Stimulated activated naive CD4-positive, alpha-beta T cell treated with Interleukin-2 at 50 U/mL for 16 hours (primary cell): ENCODE results near the gene GAL3ST2.
"Not testable (repeated sequence)": the region's sequence is repeated elsewhere in the genome, so short reads cannot be mapped to it uniquely, and the experiment has no call there.

Experiments
- DNase-seq: peaks from one replicate; lab custom pipeline; 2025; lab: John Stamatoyannopoulos, UW

The GAL3ST2 gene

DNA sequence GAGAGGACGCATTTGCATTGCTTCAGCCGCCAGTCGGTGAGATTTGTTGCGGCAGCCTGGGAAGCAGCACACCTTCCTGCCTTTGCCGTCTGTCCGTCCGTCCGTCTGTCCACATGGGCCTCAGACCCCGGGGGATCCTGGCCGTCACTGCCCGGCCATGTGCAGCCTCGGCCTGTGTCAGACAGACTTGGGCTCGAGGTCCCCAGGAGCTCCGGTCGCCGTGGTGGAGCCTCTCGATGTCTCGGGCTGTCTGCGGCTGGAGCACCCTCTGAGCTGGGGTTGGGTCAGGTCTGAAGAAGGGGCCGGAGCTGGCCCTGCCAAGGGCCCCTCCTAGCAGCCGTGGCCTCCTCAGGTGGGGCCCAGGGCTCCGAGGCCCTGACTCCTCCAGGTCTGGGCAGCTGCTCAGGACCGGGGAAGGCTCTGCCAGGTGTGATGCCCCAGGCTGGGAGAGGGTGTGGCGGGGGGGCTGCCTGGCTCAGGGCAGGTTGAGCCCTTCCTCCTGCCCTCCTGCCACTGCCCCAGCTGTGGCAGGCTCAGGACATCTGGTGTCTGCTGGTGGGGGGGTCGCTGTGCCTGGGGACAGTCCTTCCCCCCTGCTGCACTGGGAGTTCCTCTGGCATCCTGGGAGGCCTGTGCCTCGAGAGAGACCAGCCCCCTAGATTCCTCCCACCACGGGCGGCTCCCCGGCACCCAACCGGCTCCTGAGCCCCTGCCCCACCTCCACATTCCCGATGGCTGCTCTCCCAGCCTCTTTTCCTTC lies 44.2 kb downstream of the GAL3ST2 start:
- no peak for DNase-seq

DNA sequence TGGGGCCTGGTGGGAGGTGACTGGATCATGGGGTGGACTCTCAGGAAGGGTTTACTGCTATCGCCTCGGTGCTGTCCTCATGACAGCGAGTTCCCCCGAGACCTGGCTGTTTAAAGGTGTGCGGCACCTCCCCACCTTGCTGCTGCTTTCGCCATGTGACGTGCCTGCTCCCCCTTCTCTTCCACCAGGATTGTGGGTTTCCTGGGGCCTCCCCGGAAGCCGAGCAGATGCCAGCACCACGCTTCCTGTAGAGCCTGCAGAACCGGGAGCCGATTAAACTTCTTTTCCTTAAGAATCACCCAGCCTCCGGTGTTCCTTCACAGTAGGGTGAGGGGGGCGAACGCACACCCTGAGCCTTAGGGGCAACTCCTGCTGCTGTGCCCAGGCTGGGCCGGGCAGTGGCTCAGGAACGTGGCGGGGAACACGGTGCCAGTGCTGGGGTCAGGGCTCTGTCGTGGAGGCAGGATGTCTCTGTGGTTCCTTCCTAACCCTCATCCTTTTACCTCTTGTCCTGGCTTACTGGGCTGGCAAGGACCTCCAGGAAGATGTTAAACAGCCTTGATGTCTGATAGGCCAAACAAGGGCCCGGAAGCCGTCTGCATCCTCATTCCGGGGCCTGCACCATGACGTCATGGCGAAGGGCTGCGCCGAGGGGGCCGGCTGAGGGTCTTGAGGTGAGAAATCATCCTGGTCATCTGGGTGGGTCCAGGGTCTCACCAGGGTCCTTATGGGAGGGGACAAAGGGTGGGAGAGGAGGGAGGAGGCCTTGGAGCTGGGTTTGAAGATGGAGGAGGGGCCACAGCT lies 45.0 kb downstream of the GAL3ST2 start:
- no peak for DNase-seq

DNA sequence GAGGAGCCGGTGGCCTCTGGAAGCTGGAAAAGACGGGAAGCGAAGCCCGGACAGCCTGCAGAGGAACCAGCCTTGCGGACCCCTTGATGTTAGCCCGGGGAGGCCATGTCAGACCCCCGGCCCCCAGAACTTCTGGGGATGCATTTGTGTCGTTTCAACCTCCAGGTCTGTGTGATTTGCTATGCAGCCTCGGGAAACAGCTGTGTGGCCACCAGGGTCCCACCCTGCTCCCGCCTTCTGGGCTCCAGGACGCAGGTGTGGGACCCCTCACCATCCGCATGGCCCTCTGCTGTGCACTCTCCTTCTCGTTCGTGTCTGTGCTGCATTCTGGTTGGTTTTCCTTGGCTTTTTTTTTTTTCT lies 45.6 kb downstream of the GAL3ST2 start:
- no peak for DNase-seq

DNA sequence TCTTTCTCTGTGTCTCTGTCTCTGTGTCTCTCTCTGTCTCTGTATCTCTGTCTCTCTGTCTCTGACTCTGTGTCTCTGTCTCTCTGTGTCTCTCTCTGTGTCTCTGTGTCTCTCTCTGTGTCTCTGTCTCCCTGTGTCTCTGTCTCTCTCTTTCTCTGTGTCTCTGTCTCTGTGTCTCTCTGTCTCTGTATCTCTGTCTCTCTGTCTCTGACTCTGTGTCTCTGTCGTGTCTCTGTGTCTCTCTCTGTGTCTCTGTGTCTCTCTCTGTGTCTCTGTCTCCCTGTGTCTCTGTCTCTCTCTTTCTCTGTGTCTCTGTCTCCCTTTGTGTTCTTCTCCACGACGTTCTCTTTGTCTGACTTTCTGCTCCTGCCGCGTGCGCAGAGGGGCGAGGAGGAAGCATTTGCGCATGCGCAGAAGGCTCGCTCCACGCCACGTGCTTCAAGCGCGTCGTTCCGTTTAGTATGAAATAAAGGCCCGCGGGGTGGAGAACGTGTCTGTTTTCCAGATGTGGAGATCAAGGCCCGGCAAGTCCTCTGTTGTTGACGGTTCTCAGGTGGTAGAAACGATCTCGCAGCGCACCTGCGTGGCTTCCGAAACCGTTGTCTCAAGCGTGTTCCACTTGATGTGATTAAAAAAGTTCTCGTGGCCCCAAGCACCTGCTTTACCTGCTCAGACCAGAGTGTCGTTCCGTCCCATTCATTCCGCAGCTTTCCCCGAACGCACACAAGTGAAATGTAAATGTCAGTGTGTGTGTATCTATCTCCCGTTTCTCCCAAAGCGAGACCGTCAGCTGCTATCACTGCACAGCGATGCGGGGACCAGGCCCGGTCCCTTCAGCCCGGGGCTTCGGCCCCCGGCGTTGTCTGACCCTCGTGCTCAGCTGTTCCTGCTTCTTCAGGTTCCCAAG lies 47.2 kb downstream of the GAL3ST2 start:
- DNase-seq, result not testable (repeated sequence)

DNA sequence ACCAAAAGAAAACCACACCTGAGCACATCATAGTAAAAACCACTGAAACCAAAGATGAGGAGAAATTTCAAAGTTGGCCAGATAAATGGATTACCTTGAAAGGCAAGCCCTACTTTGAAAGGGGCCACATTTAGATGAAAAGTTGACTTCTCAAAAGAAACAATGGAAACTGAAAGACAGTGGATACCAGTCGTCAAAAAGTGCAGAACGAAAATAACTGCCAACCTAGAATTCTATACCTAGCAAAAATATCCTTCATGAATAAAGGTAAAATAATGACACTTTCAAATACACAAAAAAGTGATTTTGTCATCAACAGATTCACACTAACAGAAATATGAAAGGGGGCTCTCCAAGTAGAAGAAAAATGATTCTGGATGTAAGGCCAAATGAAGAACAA lies 50.8 kb downstream of the GAL3ST2 start:
- no peak for DNase-seq

DNA sequence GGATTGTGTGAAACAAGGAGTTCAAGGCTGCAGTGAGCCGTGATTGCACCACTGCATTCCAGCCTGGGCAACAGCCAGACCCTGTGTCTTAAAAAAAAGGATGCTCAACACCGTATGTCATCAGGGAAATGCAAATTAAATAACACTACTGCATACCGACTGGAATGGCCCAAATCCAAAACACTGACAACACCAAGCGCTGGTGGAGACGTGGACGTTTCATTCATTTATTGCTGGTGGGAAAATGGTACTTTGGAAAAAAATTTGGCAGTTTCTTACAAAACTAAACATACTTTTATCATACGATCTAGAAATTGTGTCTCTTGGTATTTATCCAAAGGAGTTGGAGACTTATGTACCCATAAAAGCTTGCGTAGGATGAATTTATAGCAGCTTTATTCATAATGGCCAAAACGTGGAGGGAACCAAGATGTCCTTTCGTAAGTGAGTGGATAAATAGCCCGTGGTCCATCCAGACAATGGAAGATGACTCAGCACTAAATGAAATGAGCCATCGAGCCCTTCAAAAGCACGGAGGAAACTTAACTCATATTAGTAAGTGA lies 56.6 kb downstream of the GAL3ST2 start:
- no peak for DNase-seq

DNA sequence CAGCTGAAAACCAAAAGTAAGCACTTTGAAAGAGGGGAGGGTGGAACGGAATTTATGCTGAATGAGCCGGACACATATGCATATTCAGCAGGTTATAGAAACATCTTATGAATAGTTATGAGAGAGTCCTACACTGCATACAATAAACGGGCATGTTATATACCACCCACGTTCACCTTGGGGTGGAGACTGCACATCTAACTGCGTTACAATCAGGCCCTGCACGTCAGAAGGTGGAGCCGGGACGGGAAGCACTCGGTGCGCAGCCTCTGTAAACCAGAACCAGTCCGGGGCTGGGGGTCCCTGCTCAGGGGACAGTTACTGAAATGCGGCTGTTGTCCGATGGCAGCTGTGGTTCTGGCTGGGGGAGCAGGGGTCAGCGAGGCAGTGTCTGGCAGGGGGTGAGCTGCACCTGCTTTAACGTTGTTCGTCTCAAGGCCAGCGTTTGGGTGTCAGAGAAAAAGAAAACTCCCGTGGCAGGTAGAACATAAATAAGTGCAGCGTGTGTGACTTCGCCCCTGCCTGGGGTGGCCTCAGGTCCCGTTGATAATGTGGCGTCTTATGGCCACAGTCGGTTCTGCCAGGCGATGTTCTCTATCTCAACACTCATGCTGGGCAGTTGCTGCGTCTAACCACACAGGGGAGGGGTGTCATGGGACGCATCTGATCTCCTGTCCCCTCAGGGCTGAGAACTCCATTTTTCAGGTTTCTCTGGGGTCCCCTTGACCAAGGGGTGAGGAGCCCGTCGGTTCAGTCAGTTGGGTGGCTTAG lies 57.3 kb downstream of the GAL3ST2 start:
- DNase-seq, result not testable (repeated sequence)

DNA sequence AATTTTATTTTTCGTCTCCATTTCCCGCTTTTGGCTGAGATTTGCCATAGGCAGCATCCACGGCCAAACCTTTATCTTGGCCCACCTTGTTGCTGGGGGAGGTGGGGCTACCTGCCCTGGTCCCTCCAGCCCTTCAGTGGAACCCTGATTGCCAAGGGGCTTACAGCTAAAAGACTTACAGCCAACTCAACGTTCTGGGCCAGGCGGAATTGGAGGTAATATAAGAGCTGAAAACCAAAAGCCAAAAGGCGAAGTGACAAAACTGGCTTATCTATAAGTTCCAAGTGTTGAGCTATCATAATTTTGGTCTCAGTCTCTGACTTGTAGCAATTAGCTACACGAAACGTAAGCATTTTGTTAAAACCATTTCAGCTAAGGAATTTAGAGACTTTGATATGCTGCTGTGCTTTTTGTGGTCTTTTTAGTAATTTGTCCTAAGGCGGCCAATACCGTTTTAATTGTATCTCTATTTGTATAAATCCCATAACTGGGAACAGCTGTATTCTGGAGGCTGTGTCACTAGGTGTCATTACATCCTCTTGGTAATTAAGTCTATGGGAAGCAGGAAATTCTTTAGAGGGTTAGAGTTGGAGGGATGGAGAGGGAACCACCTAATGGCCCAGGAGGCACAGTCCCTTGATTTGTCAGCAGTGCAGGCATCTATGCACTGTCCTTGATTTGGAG lies 58.0 kb downstream of the GAL3ST2 start:
- DNase-seq, result no peak

DNA sequence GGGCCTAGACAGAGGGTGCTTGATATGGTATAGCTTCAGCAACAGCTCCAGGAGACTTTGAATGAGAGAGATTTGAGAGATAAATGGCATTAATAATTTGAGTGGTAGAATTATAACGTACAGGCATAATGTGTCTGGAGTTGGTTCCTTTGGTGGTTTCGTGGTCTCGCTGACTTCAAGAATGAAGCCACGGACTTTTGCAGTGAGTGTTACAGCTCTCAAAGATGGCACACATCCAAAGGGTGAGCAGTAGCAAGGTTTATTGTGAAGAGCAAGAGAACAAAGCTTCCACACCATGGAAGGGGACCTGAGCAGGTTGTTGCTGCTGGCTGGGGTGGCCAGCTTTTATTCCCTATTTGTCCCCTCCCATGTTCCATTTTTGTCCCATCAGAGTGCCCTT lies 59.0 kb downstream of the GAL3ST2 start:
- no peak for DNase-seq

DNA sequence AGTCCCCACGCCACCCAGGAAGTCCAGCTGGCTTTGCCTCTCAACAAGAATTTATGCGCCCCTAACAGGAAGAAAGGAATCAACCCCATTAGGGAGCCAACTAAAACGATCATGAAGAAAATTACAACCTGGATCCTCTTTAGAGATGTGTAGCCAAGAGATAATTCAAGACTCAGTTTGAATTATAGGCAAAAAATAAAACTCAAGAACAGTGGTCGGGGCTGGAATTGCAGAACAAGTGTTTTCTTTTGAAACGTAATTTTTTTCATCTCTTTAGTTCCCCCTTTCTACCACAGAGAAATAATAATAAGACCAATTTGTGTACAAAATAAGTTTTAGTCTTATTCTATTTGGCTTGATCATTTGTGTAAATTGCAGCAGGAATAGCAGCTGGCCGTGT lies 59.7 kb downstream of the GAL3ST2 start:
- no peak for DNase-seq

DNA sequence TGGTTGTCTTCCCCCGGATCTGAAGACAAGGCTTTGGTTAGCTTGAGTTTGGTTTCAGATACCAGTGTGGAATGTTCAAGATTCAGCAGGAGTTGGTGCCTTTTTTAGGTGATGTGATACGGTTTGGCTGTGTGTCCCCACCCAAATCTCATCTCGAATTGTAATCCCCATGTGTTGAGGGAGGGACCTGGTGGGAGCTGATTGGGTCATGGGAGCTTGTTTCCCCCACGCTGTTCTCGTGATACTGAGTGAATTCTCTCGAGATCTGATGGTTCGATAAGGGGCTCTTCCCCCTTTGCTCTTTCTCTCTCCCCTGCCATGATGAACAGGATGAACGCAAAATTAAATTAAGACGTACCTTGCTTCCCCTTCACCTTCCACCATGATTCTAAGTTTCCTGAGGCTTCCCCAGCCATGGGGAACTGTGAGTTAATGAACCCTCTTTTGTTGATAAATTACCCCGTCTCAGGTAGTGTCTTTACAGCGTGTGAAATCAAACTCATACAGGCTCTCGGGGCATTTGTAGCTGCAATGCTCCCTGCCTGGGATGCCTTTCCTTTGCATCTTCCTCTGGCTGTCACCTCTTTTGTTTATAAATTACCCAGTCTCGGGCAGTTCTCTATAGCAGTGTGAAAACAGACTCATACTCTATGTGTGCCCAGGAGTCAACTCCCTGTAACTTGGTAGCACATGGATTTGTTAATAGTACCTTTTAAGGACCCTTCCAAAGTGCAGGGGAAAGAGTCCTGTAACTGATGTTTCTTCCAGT lies 60.8 kb downstream of the GAL3ST2 start:
- DNase-seq, result no peak

DNA sequence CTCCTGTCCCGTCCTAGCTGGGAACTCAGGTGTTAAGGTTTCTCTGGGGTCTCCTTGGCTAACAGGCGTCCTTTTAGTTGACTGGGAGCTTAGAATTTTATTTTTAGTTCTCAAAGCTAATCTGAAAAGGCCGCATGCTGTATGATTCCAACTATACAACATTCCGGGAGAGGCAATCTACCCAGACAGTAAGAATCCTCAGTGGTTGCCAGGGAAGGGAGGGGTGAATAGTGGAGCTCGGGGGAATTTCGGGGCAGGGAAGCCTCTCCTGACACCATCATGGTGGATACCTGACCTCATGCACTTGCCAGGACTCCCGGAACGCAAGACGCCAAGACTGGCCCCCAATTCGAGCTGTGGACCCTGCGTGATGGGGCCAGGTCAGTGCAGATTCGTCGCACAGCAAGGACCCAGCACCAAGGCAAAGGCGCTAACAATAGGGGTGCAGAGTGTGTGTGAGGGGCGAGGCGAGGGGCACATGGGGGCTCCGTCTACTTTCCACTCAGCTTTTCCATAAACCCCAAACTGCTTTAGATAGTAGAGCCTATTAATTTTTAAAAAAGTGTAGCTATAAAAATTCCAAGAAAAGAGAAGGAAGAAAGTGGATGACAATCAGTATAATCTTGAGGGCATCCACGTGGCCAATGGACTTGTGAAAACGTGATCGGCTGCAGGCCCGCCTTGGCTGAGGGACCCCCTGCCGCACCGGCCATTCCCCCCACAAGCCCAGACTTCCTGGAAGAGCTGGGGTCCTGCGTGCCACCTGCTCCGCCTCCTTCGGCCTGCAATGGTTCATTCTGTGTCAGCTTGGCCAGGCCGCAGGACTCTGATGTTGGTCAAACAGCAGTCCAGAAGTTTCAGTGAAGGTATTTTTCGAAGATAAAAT lies 64.8 kb downstream of the GAL3ST2 start:
- DNase-seq, result no peak

DNA sequence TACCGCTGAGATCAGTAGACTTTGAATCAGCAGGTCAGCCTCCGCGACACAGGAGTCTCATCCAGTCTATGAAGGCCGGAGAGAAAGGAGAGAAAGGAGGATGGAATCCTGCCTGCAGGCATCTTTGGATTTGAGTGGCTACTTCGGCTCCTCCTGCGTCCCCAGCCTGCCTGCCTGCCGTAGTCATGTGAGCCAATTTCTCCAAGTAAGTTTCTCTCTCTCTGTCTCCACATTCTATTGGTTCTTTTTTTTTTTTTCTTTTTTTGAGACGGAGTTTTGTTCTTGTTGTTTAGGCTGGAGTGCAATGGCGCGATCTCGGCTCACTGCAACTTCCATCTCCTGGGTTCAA lies 65.4 kb downstream of the GAL3ST2 start:
- no peak for DNase-seq

DNA sequence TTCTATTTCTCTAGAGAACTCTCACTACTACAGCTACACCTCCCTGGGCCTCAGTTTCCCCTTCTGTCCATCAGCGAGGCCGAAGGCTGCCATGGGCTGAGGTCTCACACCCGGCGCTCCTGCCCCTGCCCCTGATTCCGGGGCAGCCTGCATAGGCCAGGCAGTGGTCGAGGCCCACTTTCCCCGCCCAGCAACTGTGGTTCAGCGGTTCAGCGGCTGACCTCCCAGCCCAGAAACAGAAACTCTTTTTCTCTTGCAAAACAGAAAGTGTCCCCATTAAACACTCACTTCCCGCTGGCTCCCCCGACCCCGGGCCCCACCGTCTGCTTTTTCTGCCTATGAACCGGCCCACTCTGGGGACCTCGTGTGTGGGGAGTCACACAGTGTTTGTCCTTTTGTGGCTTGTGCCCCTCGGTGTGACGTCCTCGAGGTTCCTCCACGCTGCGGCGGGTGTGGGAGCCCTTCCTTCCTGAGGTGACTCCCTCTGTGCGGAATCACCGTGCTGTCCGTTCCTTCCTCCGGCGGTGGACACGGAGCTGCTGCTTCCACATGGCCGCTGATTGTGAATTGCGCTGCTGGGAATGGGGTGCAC lies 66.1 kb downstream of the GAL3ST2 start:
- DNase-seq, result peak; percentile 52

DNA sequence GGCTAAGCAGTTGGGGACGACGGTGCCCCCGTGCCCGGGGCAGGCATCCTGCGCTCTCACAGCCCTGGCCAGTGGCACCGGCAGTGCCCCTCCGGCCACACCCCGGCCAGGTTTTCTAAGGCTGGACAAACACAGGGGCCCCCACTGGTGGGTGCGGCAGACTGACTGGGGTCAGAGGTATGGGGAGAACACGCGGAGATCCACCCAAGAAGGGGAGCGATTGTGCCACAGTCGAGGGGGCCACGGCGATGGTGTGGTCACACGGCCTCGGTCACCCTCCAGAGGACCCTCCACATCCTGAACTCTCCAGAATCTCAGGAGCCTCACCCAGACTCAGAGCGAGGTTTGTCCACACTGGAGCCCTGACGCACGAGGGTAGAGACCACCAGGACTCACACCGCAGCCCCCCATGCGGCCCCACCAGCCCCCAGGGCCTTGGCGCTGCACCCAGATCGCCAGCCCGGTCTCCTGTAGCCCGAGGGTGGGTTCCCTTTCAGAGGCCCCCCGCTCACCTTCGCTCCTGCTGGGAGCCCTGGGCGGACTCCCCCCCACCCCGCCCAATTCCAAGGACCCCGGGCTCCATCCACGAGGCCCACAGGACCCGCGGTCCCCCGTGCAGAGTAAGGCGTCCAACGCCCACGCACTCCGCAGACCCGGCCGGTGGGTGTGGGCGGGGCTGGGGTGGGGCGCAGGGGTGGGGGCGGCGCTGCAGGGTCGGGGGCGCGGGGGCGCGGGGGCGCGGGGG lies 66.9 kb downstream of the GAL3ST2 start:
- no peak for DNase-seq

DNA sequence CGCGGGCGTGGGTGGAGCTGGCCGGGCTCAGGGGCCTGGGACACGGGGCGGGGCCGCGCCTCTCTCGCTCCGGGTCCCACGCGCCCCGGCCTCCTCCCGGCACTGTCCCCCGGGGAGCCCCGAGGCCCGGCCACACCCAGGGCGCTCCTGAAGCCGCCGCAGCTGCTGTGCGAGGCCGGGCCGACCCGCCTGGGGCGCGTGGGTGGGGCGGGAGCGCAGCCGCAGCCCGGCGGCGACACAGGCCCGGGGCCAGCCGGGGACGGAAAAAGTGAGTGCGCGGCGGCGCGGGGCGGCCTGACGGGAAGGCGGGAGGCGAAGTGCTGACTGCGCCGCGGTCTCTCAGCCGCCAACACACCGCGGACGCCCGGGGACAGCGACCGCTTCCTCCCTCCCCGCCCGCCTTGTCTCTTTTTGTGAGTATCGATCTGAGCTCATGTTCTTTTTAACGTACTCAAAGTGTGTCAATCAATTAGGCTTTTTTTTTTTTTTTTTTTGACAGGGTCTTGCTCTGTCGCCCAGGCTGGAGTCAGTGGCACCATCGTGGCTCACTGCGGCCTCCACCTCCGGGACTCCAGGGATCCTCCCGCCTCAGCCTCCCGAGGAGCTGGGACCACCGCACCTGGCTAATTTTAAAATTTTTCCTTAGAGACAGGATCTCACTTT lies 67.6 kb downstream of the GAL3ST2 start:
- DNase-seq, result peak; percentile 85

DNA sequence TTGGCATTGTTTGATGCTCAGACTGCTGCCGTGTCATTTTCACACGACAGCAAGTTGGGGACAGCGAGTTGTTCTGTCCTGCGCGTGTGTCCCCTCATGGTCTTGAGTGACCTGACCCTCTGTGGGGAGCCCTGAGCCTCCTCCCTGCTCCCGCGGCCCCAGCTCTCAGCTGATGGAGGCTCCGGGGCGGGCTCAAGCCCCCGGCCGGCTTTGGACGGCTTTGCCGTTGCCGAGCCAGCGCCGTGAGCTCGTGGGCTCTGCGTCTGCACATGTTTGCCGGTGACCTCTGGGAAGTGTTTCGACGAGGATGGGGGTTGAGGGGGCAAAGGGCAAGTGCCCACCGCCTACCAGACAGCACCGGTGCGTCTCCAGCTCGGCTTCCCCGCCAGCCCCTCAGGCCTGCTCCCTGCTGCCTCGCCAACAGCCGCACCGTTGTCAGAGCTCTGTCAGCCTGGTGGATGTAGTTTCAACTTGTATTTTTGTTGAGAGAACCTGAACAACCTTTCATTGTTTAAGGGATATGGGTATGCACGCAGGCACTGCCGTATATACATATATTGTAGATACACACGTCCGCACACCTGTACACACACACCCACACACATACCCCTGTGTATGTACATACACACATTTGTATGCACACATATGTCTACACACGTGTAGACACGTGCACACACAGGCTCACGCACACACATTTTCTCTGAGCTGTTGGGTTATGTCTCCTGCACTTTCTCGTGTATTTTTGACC lies 68.4 kb downstream of the GAL3ST2 start:
- DNase-seq, result no peak
